Measurements from ENCODE around the gene MYO1D. TPM values are rescaled to one million over a fixed set of nuclear protein-coding genes. Genes with fewer than 3 reads are reported as not detected.

MYO1D gene
- total RNA-seq (2022; extraction: Qiagen RNA extraction; ENCODE audit: low read depth) = 1.5 to 3.4 TPM (median 2.3 TPM) in 5 replicates

DNA sequence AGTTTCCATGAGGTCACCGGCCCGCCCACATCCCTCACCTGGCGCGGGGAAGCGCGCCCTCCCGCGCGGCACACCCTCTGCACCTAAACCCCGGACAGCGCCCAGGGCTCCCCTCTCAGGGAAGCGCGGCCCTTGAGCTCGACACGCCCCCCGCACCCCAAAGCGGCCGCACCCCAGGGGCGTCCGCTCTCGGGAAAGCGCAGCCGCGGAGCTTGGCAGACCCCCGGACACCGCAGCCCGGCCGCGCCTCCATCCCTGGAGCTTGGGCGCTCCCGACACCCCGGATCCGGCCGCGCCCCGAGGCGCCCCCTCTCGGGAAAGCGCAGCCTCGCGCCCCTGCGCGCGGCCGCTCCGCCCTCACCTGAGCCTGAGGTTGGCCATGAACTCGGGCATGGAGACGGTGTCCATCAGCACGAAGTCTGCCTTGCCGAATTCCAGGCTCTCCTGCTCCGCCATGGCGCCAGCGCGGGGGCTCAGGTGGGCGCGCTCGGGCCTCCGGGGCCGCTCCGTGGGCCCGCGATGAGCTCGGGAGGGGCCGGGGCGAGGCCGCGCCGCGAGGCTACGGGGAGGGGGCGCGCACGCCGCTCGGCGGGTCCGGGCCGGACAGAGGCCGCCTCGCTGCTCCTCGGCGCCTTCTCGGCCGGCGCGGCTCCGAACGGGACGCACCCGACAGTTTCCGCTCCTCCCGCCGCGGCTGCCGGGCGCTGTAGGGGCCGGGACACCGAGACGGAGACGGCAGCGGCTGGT is at the start of gene MYO1D:
TSS of gene MYO1D (minus strand) at position 708 of the 747 bp plus-strand sequence. CDS start at position 456, 252 bp downstream.

GRCh38 chr17:32486701-32487472 is 390.0 kb downstream of the MYO1D start, which contains the start of gene CDK5R1:
CDK5R1 (plus strand) TSS chr17:32486993; CDS start chr17:32487621, 628 bp downstream.

GRCh38 chr17:32444301-32445073 is 432.4 kb downstream of the MYO1D start, which contains the start of gene PSMD11:
PSMD11 (plus strand) TSS chr17:32444510; CDS start chr17:32444524, 14 bp downstream.

Other genes starting within 250 kb of the MYO1D start
- gene TMEM98, start 51.0 kb upstream of the MYO1D start, total RNA-seq (2022; extraction: Qiagen RNA extraction; ENCODE audit: low read depth) = 44.0 to 48.8 TPM (median 45.0 TPM) in 5 replicates
- not detected in 5 replicates for gene SPACA3, start 114.7 kb upstream of the MYO1D start, total RNA-seq (2022; extraction: Qiagen RNA extraction; ENCODE audit: low read depth)

All from A549 treated with CpdA at 1 μM for 4 hours (cell line).